Measurements from ENCODE around the gene POGZ.

DNA sequence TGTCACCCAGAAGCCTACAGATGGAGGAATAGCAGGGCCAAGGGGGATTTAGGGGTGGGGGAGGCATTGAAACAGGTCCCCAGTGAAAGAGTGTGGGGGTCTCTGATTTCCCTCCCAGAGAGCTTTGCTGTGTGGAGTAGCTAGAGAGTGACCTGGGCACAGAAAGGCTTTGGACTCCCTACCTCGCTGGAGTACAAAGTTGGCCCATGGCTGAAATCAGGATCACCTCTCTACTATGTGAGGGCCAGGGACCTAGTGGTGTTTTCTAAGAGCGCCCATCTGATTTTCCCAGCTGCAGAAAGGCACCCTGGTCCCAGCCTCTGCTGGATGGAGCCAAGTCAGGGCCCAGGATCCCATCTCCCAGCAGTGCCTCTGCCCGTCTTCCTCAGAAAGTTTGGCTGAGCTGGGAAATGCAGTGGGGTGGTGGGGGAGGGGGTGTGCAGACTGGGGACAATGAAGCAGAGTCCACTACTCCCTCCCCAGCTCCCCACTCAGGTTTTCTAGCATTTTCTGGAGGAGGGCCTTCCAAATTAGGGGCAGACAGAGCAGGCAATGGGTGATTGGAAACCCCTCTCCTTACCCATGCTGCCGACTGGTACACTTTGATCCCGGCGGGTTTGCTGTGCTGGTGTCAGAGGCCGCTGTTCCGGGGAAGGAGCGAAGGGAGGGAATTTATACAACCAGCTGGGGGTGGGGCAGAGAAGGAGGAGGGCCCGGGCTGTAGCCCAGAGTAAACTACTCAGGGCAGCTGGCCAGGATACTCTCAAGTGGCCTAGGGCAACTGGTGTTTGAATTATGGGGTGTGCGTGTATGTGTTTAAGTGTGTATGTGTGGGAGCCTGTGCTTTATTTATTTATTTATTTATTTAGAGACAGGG lies 87.0 kb downstream of the POGZ start, which contains the start of gene SELENBP1:
- peak; percentile 75 for TF ChIP-seq POLR2A (IDR thresholded peaks at IDR 0.05)
- peak; percentile 83 for TF ChIP-seq POLR2AphosphoS5 (IDR thresholded peaks at IDR 0.05)

Data from prostate gland (tissue), 1 donor.